BE2C (cell line): ENCODE data around the gene PCDH10.

Experiments used
- DNase-seq: peaks from one replicate; pipeline ENCODE4 v3.0.0-alpha.2; 2020
- H3K27me3 ChIP-seq: fragments of 250-450 bp; sonication (Bioruptor Pico); 2 replicates; pipeline ENCODE4 v1.5.1; 2020; ENCODE audit warnings: mild to moderate bottlenecking
- H3K36me3 ChIP-seq: fragments of 250-450 bp; sonication (Bioruptor Pico); 2 replicates; pipeline ENCODE4 v1.5.1; 2020; ENCODE audit warnings: mild to moderate bottlenecking
- H3K4me1 ChIP-seq: fragments of 250-450 bp; sonication (Bioruptor Pico); 2 replicates; pipeline ENCODE4 v1.5.1; 2020
- H3K4me3 ChIP-seq: 2 replicates; pipeline ENCODE4 v1.5.1; 2011; ENCODE audit warnings: low read depth, low read length
- H3K9me3 ChIP-seq: fragments of 250-450 bp; sonication (Bioruptor Pico); 2 replicates; pipeline ENCODE4 v1.5.1; 2020
- TF ChIP-seq, protein P1 (sequence below): IDR thresholded peaks from 2 replicates; pipeline ENCODE4 v1.5.1; 2012; ENCODE audit warnings: mild to moderate bottlenecking, low read depth, low read length

PCDH10 gene

DNA sequence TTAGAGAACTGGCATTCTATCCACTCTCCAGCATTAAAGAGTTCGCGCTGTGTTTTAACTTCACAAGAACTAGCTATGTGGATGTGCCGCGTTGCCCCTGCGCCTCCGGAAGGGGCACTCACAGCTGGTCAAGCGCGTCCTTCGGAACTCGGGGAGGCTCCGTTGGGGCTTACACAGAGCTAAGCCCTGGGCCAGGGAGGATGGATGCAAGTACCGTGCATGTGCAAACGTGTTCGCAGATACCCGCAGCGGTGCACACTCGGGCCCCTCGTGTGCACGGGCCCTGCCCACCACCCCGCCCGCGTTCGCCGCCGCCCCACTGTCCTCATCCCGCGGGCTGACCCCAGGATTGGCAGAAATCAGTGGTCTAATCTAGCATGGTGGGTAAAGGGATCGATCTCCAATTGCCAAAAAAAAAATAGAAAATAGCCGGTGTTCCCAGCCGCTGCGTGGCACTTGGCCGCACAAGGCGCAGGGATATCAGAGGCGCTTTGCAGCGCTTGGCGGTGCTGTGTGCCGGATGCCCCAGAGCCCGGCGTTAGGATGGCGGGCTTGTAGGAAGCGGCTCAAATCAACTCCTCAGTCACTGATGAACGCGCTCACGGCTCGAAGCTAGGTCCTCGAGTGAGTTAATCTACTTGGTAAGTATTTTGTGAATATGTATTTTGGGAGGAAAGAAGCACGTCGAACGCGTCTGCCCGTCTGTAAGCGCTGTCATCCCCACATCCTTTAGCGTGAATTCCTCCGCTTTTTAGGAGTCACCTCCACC, 989 bp upstream of the PCDH10 start:
- Histone ChIP-seq H3K36me3 (no peaks in the 10 kb centered on the region), H3K9me3 (no peaks in the 10 kb centered on the region), H3K4me3 (peak overlapping the region; percentile 72), H3K27me3 (no peaks in the 10 kb centered on the region), H3K4me1 (peaks cover 9% of the 10 kb centered on the region)
- DNase-seq, result peak; percentile 69
- TF ChIP-seq, protein P1, sequence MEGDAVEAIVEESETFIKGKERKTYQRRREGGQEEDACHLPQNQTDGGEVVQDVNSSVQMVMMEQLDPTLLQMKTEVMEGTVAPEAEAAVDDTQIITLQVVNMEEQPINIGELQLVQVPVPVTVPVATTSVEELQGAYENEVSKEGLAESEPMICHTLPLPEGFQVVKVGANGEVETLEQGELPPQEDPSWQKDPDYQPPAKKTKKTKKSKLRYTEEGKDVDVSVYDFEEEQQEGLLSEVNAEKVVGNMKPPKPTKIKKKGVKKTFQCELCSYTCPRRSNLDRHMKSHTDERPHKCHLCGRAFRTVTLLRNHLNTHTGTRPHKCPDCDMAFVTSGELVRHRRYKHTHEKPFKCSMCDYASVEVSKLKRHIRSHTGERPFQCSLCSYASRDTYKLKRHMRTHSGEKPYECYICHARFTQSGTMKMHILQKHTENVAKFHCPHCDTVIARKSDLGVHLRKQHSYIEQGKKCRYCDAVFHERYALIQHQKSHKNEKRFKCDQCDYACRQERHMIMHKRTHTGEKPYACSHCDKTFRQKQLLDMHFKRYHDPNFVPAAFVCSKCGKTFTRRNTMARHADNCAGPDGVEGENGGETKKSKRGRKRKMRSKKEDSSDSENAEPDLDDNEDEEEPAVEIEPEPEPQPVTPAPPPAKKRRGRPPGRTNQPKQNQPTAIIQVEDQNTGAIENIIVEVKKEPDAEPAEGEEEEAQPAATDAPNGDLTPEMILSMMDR, result peak; percentile 23

DNA sequence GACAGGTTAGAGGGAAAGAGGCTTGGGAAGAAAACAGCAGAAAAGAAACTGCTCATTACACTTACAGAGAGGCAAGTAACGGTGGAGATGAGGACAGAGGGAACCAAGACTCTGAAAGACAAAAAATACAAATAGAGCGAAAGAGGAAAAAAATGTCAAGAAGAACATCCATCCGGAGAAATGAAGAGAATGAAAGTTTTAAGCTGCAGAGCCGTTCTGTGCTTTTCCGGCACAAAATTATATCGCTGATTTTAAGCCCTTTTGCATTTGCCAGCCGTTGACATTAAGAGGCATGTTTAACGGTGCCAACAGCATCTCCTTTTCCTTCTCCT, 236 bp downstream of the PCDH10 start:
- H3K27me3 ChIP-seq, result no peaks in the 10 kb centered on the region
- DNase-seq, result no peak

DNA sequence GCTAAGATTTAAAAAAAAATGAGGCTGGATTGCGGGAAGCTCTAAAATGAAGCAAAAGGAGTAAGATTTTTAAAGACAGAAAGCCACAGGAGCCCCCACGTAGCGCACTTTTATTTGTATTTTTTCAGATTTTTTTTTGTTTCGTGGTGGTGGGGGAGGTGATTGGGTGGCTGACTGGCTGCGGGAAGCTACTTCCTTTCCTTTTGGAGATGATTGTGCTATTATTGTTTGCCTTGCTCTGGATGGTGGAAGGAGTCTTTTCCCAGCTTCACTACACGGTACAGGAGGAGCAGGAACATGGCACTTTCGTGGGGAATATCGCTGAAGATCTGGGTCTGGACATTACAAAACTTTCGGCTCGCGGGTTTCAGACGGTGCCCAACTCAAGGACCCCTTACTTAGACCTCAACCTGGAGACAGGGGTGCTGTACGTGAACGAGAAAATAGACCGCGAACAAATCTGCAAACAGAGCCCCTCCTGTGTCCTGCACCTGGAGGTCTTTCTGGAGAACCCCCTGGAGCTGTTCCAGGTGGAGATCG, 908 bp downstream of the PCDH10 start:
- peaks cover 3% of the 10 kb centered on the region; the same call in 1 of the 2 replicates for H3K4me1 ChIP-seq
- H3K4me3 ChIP-seq, result peak overlapping the region; percentile 94
- no peaks in the 10 kb centered on the region for H3K9me3 ChIP-seq
- H3K36me3 ChIP-seq, result no peaks in the 10 kb centered on the region
- TF ChIP-seq, protein P1, result no peak
- no peaks in the 10 kb centered on the region for H3K27me3 ChIP-seq
- no peak for DNase-seq

More for the DNA sequence above, 236 bp downstream of the PCDH10 start:
- TF ChIP-seq, protein P1, result no peak
- H3K9me3 ChIP-seq, result no peaks in the 10 kb centered on the region
- H3K4me1 ChIP-seq, result no peaks in the 10 kb centered on the region; the same call in 1 of the 2 replicates
- peak overlapping the region; percentile 94 for H3K4me3 ChIP-seq
- no peaks in the 10 kb centered on the region for H3K36me3 ChIP-seq

DNA sequence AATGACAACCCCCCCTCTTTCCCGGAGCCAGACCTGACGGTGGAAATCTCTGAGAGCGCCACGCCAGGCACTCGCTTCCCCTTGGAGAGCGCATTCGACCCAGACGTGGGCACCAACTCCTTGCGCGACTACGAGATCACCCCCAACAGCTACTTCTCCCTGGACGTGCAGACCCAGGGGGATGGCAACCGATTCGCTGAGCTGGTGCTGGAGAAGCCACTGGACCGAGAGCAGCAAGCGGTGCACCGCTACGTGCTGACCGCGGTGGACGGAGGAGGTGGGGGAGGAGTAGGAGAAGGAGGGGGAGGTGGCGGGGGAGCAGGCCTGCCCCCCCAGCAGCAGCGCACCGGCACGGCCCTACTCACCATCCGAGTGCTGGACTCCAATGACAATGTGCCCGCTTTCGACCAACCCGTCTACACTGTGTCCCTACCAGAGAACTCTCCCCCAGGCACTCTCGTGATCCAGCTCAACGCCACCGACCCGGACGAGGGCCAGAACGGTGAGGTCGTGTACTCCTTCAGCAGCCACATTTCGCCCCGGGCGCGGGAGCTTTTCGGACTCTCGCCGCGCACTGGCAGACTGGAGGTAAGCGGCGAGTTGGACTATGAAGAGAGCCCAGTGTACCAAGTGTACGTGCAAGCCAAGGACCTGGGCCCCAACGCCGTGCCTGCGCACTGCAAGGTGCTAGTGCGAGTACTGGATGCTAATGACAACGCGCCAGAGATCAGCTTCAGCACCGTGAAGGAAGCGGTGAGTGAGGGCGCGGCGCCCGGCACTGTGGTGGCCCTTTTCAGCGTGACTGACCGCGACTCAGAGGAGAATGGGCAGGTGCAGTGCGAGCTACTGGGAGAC, 1.6 kb downstream of the PCDH10 start:
- H3K27me3 ChIP-seq, result no peaks in the 10 kb centered on the region
- H3K9me3 ChIP-seq, result no peaks in the 10 kb centered on the region
- peak; percentile 54 for DNase-seq
- TF ChIP-seq, protein P1, result no peak
- H3K4me1 ChIP-seq, result peaks cover 3% of the 10 kb centered on the region; the same call in 1 of the 2 replicates
- peak overlapping the region; percentile 94 for H3K4me3 ChIP-seq
- H3K36me3 ChIP-seq, result no peaks in the 10 kb centered on the region

DNA sequence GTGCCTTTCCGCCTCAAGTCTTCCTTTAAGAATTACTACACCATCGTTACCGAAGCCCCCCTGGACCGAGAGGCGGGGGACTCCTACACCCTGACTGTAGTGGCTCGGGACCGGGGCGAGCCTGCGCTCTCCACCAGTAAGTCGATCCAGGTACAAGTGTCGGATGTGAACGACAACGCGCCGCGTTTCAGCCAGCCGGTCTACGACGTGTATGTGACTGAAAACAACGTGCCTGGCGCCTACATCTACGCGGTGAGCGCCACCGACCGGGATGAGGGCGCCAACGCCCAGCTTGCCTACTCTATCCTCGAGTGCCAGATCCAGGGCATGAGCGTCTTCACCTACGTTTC, 2.2 kb downstream of the PCDH10 start:
- Histone ChIP-seq H3K36me3 (no peaks in the 10 kb centered on the region), H3K4me1 (peaks cover 7% of the 10 kb centered on the region), H3K4me3 (peak overlapping the region; percentile 94), H3K9me3 (no peaks in the 10 kb centered on the region), H3K27me3 (no peaks in the 10 kb centered on the region)
- TF ChIP-seq, protein P1, result 0 out of 2 replicates have a peak, but pooled peaks have one; percentile 5
- peak; percentile 70 for DNase-seq
